ENCODE results near the gene RSBN1.

The RSBN1 gene

DNA sequence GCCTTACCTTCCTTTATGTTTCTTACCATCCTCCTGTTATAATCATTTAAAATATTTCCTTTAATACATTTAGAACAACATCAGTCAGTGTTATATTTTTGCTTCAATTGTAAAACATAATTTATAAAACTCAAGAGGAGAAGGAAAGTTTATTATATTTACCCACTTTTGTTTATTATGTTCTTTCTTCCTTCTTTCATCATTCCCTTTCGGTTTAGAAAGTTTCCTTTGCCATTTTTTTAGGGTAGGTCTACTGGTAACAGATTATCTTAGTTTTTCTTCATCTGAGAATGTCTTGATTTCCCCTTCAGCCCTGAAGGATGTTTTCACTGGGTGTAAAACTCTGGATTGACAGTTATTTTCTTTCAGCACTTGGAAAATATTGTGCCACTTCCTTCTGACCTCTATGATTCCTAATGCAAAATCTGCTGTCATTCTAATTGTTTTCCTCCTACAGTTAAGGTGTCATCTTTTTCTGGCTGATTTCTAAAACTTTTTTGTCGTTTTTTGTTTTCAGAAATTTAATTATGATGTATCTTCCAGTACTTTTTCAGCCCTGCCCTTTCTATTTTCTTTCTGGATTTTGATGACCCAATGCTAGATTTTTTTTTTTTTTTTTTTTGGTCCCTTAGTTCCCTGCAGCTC lies 34.2 kb upstream of the RSBN1 start:
- ChIA-PET POLR2A (no interaction called here), CTCF (no interaction called here)
- DNase-seq (ENCODE audit: extremely low spot score): no peak
- TF ChIP-seq SUZ12 (IDR thresholded peaks at IDR 0.05): no peak
- peak; percentile 25; the same call in 1 of the 2 replicates for TF ChIP-seq ZNF384 (IDR thresholded peaks at IDR 0.05)

DNA sequence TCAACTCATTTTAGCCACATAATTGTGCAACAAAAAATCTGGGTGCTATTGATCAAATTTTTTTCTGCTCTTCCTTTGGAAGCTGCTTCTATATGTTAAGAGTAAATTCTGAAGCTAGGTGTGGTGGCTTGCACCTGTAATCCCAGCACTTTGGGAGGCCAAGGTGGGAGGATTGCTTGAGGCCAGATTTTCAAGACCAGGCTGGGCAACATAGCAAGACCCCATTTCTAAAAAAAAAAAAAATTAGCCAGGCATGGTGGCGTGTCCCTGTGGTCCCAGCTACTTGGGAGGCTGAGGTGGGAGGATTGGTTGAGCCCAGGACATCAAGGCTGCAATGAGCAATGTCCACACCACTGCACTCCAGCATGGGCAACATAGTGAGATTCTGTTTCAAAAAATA lies 24.3 kb upstream of the RSBN1 start:
- no peak for DNase-seq (ENCODE audit: extremely low spot score)
- TF ChIP-seq ZNF384 (IDR thresholded peaks at IDR 0.05) (no peak), FOXA1 (IDR thresholded peaks at IDR 0.05) (no peak), TARDBP (IDR thresholded peaks at IDR 0.05) (no peak), CTBP1 (IDR thresholded peaks at IDR 0.05; ENCODE audit: borderline replicate concordance) (no peak), BHLHE40 (IDR thresholded peaks at IDR 0.05; ENCODE audit: borderline replicate concordance) (no peak), LEF1 (IDR thresholded peaks at IDR 0.05; ENCODE audit: borderline replicate concordance) (no peak), HDGF (IDR thresholded peaks at IDR 0.05; ENCODE audit: borderline replicate concordance) (no peak), FOXK2 (IDR thresholded peaks at IDR 0.05) (no peak), SP1 (IDR thresholded peaks at IDR 0.05) (no peak), L3MBTL2 (conservative IDR thresholded peaks at IDR 0.05) (no peak), ARNT (IDR thresholded peaks at IDR 0.05) (no peak), NFRKB (IDR thresholded peaks at IDR 0.05) (no peak), ELF4 (IDR thresholded peaks at IDR 0.05) (no peak), SUZ12 (IDR thresholded peaks at IDR 0.05) (no peak), FOXM1 (IDR thresholded peaks at IDR 0.05; ENCODE audit: borderline replicate concordance) (no peak)
- TF ChIP-seq, protein P1, sequence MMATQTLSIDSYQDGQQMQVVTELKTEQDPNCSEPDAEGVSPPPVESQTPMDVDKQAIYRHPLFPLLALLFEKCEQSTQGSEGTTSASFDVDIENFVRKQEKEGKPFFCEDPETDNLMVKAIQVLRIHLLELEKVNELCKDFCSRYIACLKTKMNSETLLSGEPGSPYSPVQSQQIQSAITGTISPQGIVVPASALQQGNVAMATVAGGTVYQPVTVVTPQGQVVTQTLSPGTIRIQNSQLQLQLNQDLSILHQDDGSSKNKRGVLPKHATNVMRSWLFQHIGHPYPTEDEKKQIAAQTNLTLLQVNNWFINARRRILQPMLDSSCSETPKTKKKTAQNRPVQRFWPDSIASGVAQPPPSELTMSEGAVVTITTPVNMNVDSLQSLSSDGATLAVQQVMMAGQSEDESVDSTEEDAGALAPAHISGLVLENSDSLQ (IDR thresholded peaks at IDR 0.05): no peak
- CTCF ChIA-PET: interaction anchor here (1.7 kb wide), 1 partner anchor 446 kb away, joined by 5 read pairs; no protein-coding TSS in a partner anchor
- POLR2A ChIA-PET: interaction anchor here (1.6 to 1.7 kb wide), 3 partner anchors 68 to 92 kb away, joined by 5 to 6 read pairs (median 5); partner anchors contain the start of genes AP4B1, HIPK1 and PHTF1

- POLR2A ChIA-PET: interaction anchor here (1.6 to 1.7 kb wide), 3 partner anchors 69 to 93 kb away, joined by 5 to 6 read pairs (median 5); partner anchors contain the start of genes AP4B1, HIPK1 and PHTF1
- TF ChIP-seq L3MBTL2 (conservative IDR thresholded peaks at IDR 0.05): no peak
- TF ChIP-seq ZNF384 (IDR thresholded peaks at IDR 0.05): peak; percentile 69
- TF ChIP-seq, protein P1 (IDR thresholded peaks at IDR 0.05): no peak
- DNase-seq (ENCODE audit: extremely low spot score): peak; percentile 33
- CTCF ChIA-PET: interaction anchor here (0.6 to 1.7 kb wide), 3 partner anchors 23 to 447 kb away, joined by 3 to 5 read pairs (median 3); partner anchors contain the start of gene RSBN1
Observed at GRCh38 chr1:113835686-113836290, 23.5 kb upstream of the RSBN1 start.

DNA sequence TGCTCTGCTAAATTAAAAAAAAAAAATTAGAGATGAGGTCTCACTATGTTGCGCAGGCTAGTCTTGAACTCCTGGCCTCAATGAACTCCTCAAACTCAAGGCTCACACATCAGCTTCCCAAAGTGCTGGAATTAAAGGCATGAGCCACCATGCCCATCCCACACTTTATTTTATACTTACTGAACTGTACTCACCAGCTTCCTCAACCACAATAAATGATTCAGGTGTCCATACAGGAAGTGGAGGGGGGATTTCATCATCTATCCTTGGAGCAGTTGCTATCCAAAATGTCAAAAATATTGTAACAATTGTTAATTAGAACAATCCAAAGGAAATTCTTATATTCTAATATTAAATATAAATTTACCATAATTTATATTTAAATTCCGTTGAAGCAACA lies 22.4 kb upstream of the RSBN1 start:
- ChIA-PET POLR2A (interaction anchor here (1.7 kb wide), 2 partner anchors 70 to 94 kb away, joined by 5 to 6 read pairs; partner anchors contain the start of genes AP4B1 and HIPK1), CTCF (interaction anchor here (1.7 kb wide), 1 partner anchor 448 kb away, joined by 5 read pairs; no protein-coding TSS in a partner anchor)
- no peak for TF ChIP-seq SUZ12 (IDR thresholded peaks at IDR 0.05)
- no peak for TF ChIP-seq SP1 (IDR thresholded peaks at IDR 0.05)
- TF ChIP-seq FOXK2 (IDR thresholded peaks at IDR 0.05): no peak
- TF ChIP-seq L3MBTL2 (conservative IDR thresholded peaks at IDR 0.05): no peak
- no peak for TF ChIP-seq TARDBP (IDR thresholded peaks at IDR 0.05)
- no peak for TF ChIP-seq NFRKB (IDR thresholded peaks at IDR 0.05)
- TF ChIP-seq LEF1 (IDR thresholded peaks at IDR 0.05; ENCODE audit: borderline replicate concordance): no peak
- TF ChIP-seq FOXM1 (IDR thresholded peaks at IDR 0.05; ENCODE audit: borderline replicate concordance): no peak
- no peak for TF ChIP-seq FOXA1 (IDR thresholded peaks at IDR 0.05)
- TF ChIP-seq ELF4 (IDR thresholded peaks at IDR 0.05): no peak
- no peak for DNase-seq (ENCODE audit: extremely low spot score)

DNA sequence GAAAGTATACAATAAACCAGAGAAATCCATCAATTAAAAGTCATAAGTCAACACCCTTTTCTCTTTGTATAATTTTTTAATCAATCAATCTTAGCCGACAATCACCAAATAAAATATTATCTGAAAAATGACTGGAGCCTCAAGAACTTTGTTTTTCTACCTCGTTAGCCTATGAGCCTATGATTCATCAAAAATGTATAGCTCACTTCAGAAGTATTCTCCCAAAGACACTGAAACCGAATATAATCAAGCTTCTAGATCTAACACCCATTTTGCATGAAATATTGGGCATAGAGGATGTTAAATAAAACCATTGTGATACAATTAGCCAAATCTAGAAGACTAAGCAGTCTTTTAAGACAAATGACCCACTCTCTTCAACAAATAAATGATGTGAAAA lies 17.8 kb upstream of the RSBN1 start:
- TF ChIP-seq, protein P1 (IDR thresholded peaks at IDR 0.05): peak; percentile 30; the same call in 1 of the 2 replicates
- no peak for TF ChIP-seq FOXA1 (IDR thresholded peaks at IDR 0.05)
- POLR2A ChIA-PET: no interaction called here
- no peak for DNase-seq (ENCODE audit: extremely low spot score)
- CTCF ChIA-PET: interaction anchor here (0.7 kb wide), 1 partner anchor 1353 kb away, joined by 4 read pairs; no protein-coding TSS in a partner anchor

GRCh38 chr1:113821916-113822315 lies 9.6 kb upstream of the RSBN1 start:
- CTCF ChIA-PET: no interaction called here
- TF ChIP-seq ARNT (IDR thresholded peaks at IDR 0.05) (no peak), LEF1 (IDR thresholded peaks at IDR 0.05; ENCODE audit: borderline replicate concordance) (no peak), SUZ12 (IDR thresholded peaks at IDR 0.05) (no peak), FOXA1 (IDR thresholded peaks at IDR 0.05) (no peak)
- no peak for DNase-seq (ENCODE audit: extremely low spot score)
- POLR2A ChIA-PET: interaction anchor here (2.7 kb wide), 1 partner anchor 9 kb away, joined by 11 read pairs; the partner anchor contains the start of gene RSBN1

- TF ChIP-seq FOXM1 (IDR thresholded peaks at IDR 0.05; ENCODE audit: borderline replicate concordance): no peak
- no peak for TF ChIP-seq NFRKB (IDR thresholded peaks at IDR 0.05)
- no peak for TF ChIP-seq SP1 (IDR thresholded peaks at IDR 0.05)
- no peak for TF ChIP-seq L3MBTL2 (conservative IDR thresholded peaks at IDR 0.05)
- TF ChIP-seq LEF1 (IDR thresholded peaks at IDR 0.05; ENCODE audit: borderline replicate concordance): no peak
- no peak for TF ChIP-seq FOXA1 (IDR thresholded peaks at IDR 0.05)
- no peak for TF ChIP-seq TARDBP (IDR thresholded peaks at IDR 0.05)
- no peak for TF ChIP-seq ARNT (IDR thresholded peaks at IDR 0.05)
- TF ChIP-seq BHLHE40 (IDR thresholded peaks at IDR 0.05; ENCODE audit: borderline replicate concordance): no peak
- no peak for TF ChIP-seq ZNF384 (IDR thresholded peaks at IDR 0.05)
- TF ChIP-seq CTBP1 (IDR thresholded peaks at IDR 0.05; ENCODE audit: borderline replicate concordance): no peak
- no peak for TF ChIP-seq FOXK2 (IDR thresholded peaks at IDR 0.05)
- TF ChIP-seq HDGF (IDR thresholded peaks at IDR 0.05; ENCODE audit: borderline replicate concordance): no peak
- TF ChIP-seq SUZ12 (IDR thresholded peaks at IDR 0.05): no peak
- TF ChIP-seq ELF4 (IDR thresholded peaks at IDR 0.05): no peak
- TF ChIP-seq, protein P1 (IDR thresholded peaks at IDR 0.05): no peak
- ChIA-PET POLR2A (no interaction called here), CTCF (no interaction called here)
- no peak for DNase-seq (ENCODE audit: extremely low spot score)
Observed at GRCh38 chr1:113818578-113818977, 6.3 kb upstream of the RSBN1 start.
